NCI-H774 (cell line): ENCODE measurements around the gene WDR5.

Source experiments
- DNase-seq: peaks from one replicate; lab custom pipeline; 2025; lab: John Stamatoyannopoulos, UW

The WDR5 gene

GRCh38 chr9:134132208-134132870, 3.5 kb upstream of the WDR5 start:
- no peak for DNase-seq

- DNase-seq, result no peak
These were observed 936 bp upstream of the WDR5 start for GRCh38 chr9:134134949-134135342.

- DNase-seq, result no peak
These were observed 475 bp downstream of the WDR5 start for GRCh38 chr9:134136118-134136995.

GRCh38 chr9:134136996-134137299, 1.1 kb downstream of the WDR5 start:
- DNase-seq, result no peak

GRCh38 chr9:134138292-134138691, 2.4 kb downstream of the WDR5 start:
- DNase-seq, result no peak

- no peak for DNase-seq
These were observed 3.2 kb downstream of the WDR5 start for GRCh38 chr9:134139081-134139480.

- DNase-seq, result no peak
These were observed 6.0 kb downstream of the WDR5 start for GRCh38 chr9:134141906-134142305.

- DNase-seq, result no peak
These were observed 8.9 kb downstream of the WDR5 start for GRCh38 chr9:134144801-134145200.

- no peak for DNase-seq
These were observed 9.4 kb downstream of the WDR5 start for GRCh38 chr9:134145262-134145661.

- no peak for DNase-seq
These were observed 11.1 kb downstream of the WDR5 start for GRCh38 chr9:134146774-134147493.

- no peak for DNase-seq
These were observed 13.5 kb downstream of the WDR5 start for GRCh38 chr9:134149380-134149779.

GRCh38 chr9:134150557-134151214, 14.8 kb downstream of the WDR5 start:
- no peak for DNase-seq

- DNase-seq, result no peak
These were observed 16.2 kb downstream of the WDR5 start for GRCh38 chr9:134152022-134152448.

GRCh38 chr9:134152488-134152887, 16.6 kb downstream of the WDR5 start:
- no peak for DNase-seq

GRCh38 chr9:134153450-134153849, 17.6 kb downstream of the WDR5 start:
- no peak for DNase-seq

- DNase-seq, result no peak
These were observed 18.4 kb downstream of the WDR5 start for GRCh38 chr9:134154262-134154701.

GRCh38 chr9:134155812-134156377, 20.0 kb downstream of the WDR5 start:
- DNase-seq, result no peak

GRCh38 chr9:134156564-134157377, 20.9 kb downstream of the WDR5 start:
- DNase-seq, result no peak

GRCh38 chr9:134157378-134157885, 21.6 kb downstream of the WDR5 start:
- no peak for DNase-seq

GRCh38 chr9:134158242-134158641, 22.4 kb downstream of the WDR5 start:
- DNase-seq, result no peak
